Esophagus muscularis mucosa (tissue), 4 donors: ENCODE measurements around the gene UCN3.

ENCODE experiments used
- CTCF ChIP-seq, 3 experiments: fragments of 200-600 bp in 2 of 3; fragments of 450-650 bp in 1 of 3; sonication (generic) in 2 of 3; IDR thresholded peaks; one replicate each; pipeline ENCODE4 v1.5.1; 2017 to 2019; ENCODE audit warnings: antibody characterized with exemption in 3 of 3, mild to moderate bottlenecking in 2 of 3, moderate library complexity in 1 of 3
- EP300 ChIP-seq: sonication (generic); formaldehyde crosslinking; IDR thresholded peaks from one replicate; pipeline ENCODE4 v1.6.1; 2017; ENCODE audit warnings: antibody characterized with exemption
- POLR2AphosphoS5 ChIP-seq, 2 donors: sonication (generic); formaldehyde crosslinking; IDR thresholded peaks; one replicate each; pipeline ENCODE4 v1.6.1; 2017; ENCODE audit warnings: antibody characterized with exemption in 2 of 2

- TF ChIP-seq CTCF (IDR thresholded peaks at IDR 0.05), result no peak
- no peak for TF ChIP-seq POLR2AphosphoS5 (IDR thresholded peaks at IDR 0.05)
- no peak for TF ChIP-seq EP300
These were observed 30.4 kb upstream of the UCN3 start for GRCh38 chr10:5334196-5334880.
